Omental fat pad (tissue), 4 donors: ENCODE measurements around the gene TMEM129. TPM values are rescaled to one million over a fixed set of nuclear protein-coding genes. Genes with fewer than 3 reads are reported as not detected.

Experiments used
- ATAC-seq: fragments of 150-250 bp; one replicate; pipeline ENCODE4 v1.9.1; 2016; ENCODE audit warnings: mild to moderate bottlenecking, moderate library complexity; ENCODE audit not compliant: low FRiP score
- DNase-seq: peaks from one replicate; pipeline ENCODE4 v3.0.0-alpha.2; 2019; ENCODE audit warnings: low spot score
- total RNA-seq, 4 donors: library from RNA; depleted of rRNA; stranded (reverse); fragments of >200 nt; gene quantifications; one replicate each; pipeline ENCODE4 v1.1.0, GENCODE V29; 2016
- TF ChIP-seq, protein P1 (sequence below), 3 donors: fragments of 450-650 bp; IDR thresholded peaks; one replicate each; pipeline ENCODE4 v1.5.1; 2016 to 2017; ENCODE audit warnings: antibody characterized with exemption in 3 of 3, mild to moderate bottlenecking in 3 of 3, moderate library complexity in 2 of 3

The TMEM129 gene
- total RNA-seq, 4 donors from 2014 or later: 31.9 to 59.0 (median 43.5) TPM

DNA sequence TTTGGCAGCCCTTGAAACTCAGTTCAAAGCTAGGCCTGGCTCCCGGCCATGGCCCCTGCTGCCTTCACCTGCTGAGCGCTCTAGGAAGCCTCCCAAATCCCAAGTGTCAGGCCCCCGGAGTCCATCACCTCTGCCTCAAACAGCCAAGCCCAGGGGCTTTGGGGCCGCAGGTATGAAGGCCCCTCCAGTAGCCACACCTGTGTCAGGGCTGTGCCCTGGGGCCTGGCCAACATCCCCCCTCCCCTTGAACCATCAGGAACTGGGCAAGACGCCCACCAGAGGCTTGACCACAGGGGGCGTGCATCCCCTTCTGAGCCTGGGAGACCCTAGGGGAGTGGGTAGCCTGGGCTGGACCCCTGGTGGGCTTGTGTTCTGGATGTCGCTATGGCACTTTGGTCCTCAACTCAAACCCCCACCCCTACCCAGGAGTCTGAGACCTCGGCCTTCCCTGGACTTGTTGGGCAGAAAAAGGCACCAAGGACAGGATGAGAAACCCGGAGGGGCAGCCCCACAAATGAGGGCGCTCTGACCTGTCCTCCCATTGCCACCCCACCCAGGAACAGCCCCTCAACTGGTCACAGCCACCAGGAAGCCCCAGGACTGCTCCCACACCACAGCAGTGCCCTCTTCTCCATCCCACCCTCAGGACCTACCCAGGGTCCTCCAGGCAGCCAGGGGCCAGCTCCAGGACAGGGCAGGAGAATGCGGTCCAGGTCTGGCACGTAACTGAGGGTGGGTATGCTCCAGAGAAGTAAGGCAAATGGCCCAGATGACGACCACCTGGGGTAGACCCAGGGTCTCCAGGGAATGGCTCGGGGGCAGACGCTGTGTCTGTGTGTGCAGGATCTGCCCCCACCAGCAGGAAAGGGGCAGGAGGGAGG is 4.8 kb downstream of the TMEM129 start:
- ATAC-seq (no peak), DNase-seq (no peak)
- TF ChIP-seq, protein P1, sequence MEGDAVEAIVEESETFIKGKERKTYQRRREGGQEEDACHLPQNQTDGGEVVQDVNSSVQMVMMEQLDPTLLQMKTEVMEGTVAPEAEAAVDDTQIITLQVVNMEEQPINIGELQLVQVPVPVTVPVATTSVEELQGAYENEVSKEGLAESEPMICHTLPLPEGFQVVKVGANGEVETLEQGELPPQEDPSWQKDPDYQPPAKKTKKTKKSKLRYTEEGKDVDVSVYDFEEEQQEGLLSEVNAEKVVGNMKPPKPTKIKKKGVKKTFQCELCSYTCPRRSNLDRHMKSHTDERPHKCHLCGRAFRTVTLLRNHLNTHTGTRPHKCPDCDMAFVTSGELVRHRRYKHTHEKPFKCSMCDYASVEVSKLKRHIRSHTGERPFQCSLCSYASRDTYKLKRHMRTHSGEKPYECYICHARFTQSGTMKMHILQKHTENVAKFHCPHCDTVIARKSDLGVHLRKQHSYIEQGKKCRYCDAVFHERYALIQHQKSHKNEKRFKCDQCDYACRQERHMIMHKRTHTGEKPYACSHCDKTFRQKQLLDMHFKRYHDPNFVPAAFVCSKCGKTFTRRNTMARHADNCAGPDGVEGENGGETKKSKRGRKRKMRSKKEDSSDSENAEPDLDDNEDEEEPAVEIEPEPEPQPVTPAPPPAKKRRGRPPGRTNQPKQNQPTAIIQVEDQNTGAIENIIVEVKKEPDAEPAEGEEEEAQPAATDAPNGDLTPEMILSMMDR (IDR thresholded peaks at IDR 0.05): no peak

DNA sequence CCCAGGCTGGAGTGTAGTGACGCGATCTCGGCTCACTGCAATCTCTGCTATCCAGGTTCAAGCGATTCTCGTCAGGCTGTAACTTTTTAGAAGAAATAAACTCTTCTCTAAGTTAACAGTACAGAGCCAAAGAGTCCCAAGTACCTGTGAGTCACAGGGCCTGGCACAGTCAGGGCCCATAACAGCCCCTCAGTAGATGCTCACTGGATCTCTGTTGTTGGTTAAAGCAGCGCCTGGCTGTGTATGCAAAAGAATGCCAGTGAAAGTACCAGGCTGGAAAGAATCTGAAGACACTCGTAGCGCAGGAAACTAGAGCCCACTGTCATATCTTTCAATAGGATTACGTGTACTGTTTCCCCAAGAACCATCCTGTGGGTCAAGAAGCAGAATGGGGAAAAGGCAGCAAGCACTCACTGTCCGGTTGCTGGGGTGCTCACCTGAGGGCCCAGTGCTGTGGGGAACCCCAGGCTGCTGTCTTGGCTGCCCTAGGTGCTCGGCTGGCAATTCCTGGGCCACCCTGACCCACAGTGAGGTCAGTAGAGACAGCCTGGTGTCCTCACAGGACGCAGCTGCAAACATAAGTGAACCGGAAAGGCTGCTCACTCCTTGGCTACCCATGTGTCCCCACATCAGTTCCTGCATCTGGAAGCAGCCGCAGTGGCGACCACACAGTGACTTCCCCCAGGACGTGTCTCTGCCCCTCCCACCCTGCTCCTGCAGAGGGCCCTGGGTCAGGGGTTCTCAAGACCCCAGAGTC is 5.9 kb downstream of the TMEM129 start:
- DNase-seq (no peak), ATAC-seq (no peak)

DNA sequence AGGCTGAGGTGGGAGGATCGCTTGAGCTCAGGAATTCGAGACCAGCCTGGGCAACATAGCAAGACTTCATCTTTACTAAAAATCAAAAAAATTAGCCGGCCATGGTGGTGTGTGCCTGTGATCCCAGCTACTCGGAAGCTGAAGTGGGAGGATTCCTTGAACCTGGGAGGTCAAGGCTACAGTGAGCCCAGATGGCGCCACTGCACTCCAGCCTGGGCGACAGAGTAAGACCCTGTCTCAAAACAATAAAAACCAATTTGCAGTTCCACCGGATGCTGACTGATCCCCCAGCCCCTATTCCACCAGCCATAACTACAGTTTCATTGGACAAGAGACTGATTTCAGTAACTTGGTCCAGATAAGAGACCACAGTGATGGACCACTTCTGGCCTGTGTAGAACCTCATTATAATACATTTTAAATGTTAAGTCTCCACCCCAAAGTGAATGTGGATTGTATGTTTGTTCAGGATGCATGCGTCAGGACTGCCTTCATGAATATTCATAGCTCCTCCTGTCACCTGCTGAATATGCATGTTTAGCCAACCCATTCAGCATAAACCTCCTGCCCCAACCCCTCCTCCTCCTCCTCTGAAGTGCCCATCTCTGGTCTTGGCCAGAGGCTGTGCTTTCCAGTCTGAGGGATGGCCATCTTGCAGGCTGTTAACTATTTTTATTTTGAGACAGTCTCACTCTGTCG is 6.7 kb downstream of the TMEM129 start:
- DNase-seq: no peak
- no peak for ATAC-seq

More for the DNA sequence above, 5.9 kb downstream of the TMEM129 start:
- TF ChIP-seq, protein P1 (IDR thresholded peaks at IDR 0.05): no peak

DNA sequence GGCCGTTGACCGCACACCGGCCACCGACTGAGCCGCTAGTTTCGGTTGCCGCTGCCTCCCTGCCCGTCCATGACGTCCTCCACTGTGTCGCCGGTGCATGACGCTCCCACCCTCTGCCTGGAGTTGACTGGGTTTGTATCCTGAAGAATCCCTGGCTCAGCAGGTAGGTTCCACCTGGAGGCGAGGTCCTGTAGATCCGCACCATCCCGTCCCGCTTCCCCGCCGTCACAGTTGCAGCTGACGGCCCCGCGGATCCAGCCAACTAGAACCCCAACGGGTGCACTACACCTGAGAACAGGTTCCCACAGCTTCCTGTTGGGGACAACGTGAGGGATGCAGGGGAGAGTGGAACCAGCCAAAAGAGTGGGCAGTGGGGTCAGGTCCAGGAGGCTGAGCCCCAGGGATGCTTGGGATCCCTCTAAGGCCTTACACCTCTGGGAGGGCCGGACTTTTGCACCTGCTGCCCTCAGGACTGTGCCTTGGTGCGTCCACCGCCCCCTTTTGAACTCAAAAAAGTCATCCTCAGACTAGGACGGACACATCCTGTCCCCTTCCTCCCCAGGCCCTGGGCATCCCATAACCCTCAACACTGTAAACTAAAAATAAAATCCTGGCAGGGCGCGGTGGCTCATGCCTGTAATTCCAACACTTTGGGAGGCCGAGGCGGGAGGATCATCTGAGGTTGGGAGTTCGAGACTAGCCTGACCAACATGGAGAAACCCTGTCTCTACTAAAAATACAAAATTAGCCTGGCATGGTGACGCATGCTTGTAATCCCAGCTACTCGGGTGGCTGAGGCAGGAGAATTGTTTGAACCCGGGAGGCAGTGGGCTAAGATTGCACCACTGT is 7.9 kb downstream of the TMEM129 start:
- TF ChIP-seq, protein P1 (IDR thresholded peaks at IDR 0.05): no peak
- DNase-seq (no peak), ATAC-seq (no peak)

More for the DNA sequence above, 6.7 kb downstream of the TMEM129 start:
- TF ChIP-seq, protein P1 (IDR thresholded peaks at IDR 0.05): no peak

DNA sequence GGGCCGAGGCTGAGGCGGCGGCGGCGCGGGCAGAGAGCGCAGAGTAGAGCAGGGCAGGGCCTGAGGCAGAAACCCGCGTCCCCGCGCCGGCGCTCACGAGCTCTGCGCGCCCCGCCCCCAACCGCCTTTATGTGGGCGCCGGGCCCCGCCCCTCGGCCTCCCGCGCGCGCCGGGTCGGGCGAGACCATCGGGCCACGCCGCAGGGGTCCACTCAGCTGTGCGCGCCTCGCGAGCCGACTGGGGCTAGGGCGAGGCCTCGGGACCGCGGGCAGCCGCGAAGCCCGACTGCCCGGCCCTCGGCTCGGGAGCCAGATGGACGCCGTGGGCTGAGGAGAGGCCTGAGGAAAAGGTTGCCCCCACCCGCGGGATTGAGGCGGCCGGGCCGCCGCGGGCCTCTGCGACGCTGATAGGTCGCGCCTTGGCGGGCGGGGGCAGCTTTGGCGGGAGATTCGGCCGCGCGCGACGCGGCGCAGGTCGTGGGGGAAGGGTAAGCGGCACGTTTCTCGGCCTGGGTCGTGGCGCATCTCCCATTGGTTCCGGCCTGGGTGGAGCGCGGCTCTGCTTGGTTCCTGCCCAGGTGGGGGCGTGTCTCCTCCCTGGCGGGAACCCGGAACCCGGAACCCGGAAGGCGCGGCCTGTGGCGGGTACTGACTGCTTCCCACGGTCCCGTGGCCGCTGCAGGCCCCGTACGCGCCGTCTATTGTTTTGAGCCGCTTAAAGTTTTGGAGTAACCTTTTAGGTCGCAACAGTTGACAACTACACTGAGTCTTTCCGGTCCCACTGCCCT is 8.7 kb downstream of the TMEM129 start, which contains the start of gene SLBP:
Gene SLBP, minus strand, starts transcription at position 104 of the 787 bp plus-strand sequence. CDS start 131 bp downstream, outside the sequence.
- peak; percentile 86 for DNase-seq

More for the DNA sequence above, 8.7 kb downstream of the TMEM129 start, which contains the start of gene SLBP:
- ATAC-seq: peak; percentile 97
- TF ChIP-seq, protein P1 (IDR thresholded peaks at IDR 0.05): no peak
